SK-N-SH (cell line): ENCODE results near the gene FCHSD2. TPM values are rescaled to one million over a fixed set of nuclear protein-coding genes. Genes with fewer than 3 reads are reported as not detected.
A peak's percentile ranks its signal among the peaks of the same experiment; 100 is the strongest.

ENCODE experiments used
- CTCF ChIA-PET: fragments of 300-600, 350-600 bp; formaldehyde crosslinking; extraction: SDS; loops from one replicate; lab custom pipeline; 2021; lab: Yijun Ruan, JAX
- POLR2A ChIA-PET: fragments of 350-600 bp; sonication (Branson Sonifier 250); formaldehyde crosslinking; extraction: SDS; loops from one replicate; lab custom pipeline; 2020; ENCODE audit warnings: antibody characterized with exemption, inconsistent platforms; lab: Yijun Ruan, JAX
- DNase-seq: peaks from one replicate; pipeline ENCODE4 v3.0.0; 2012
- H2AFZ ChIP-seq: fragments of 200-600 bp; sonication (generic); 2 replicates; pipeline ENCODE4 v1.8.1; 2016; ENCODE audit warnings: antibody characterized with exemption, mild to moderate bottlenecking, low read depth
- H3F3A ChIP-seq: fragments of 200-600 bp; sonication (generic); replicated peaks from 2 replicates; pipeline ENCODE3; 2016; ENCODE audit warnings: antibody characterized with exemption, mild to moderate bottlenecking; ENCODE audit not compliant: insufficient read depth
- H3K27ac ChIP-seq, 2 experiments: fragments of 200-500 bp in 1 of 2; fragments of 200-600 bp in 1 of 2; sonication (Bioruptor generic) in 1 of 2; sonication (generic), shearing (Covaris generic) in 1 of 2; 2 replicates each; pipeline versions ENCODE4 v1.5.1 to v1.6.1; 2014 to 2016; ENCODE audit warnings: low read depth in 2 of 2, inconsistent platforms in 1 of 2, low read length in 1 of 2, mild to moderate bottlenecking in 1 of 2, mixed read lengths in 1 of 2
- H3K27me3 ChIP-seq: fragments of 200-600 bp; sonication (generic), shearing (Covaris generic); 2 replicates; pipeline ENCODE4 v1.6.1; 2016; ENCODE audit warnings: mixed run types; ENCODE audit not compliant: insufficient read depth
- H3K36me3 ChIP-seq, 2 experiments: fragments of 200-500 bp in 1 of 2; fragments of 200-600 bp in 1 of 2; sonication (Bioruptor generic) in 1 of 2; sonication (generic) in 1 of 2; replicated peaks in 1 of 2; 2 replicates each; pipeline versions ENCODE3 to v1.5.1; 2014 to 2016; ENCODE audit warnings: low read length in 1 of 2, mild to moderate bottlenecking in 1 of 2; ENCODE audit not compliant: insufficient read depth in 2 of 2, control insufficient read depth in 1 of 2
- H3K4me1 ChIP-seq, 2 experiments: fragments of 200-500 bp in 1 of 2; fragments of 200-600 bp in 1 of 2; sonication (Bioruptor generic) in 1 of 2; sonication (generic), shearing (Covaris generic) in 1 of 2; 2 replicates each; pipeline versions ENCODE4 v1.5.1 to v1.6.1; 2014 to 2016; ENCODE audit warnings: low read depth in 1 of 2, low read length in 1 of 2, mixed run types in 1 of 2; ENCODE audit not compliant: insufficient read depth in 2 of 2, control insufficient read depth in 1 of 2
- H3K4me2 ChIP-seq: fragments of 200-600 bp; sonication (generic), shearing (Covaris generic); 2 replicates; pipeline ENCODE4 v1.6.1; 2017; ENCODE audit warnings: mixed run types
- H3K4me3 ChIP-seq, 2 experiments: fragments of 200-500 bp in 1 of 2; fragments of 200-600 bp in 1 of 2; sonication (Bioruptor generic) in 1 of 2; sonication (generic), shearing (Covaris generic) in 1 of 2; 2 replicates each; pipeline versions ENCODE4 v1.5.1 to v1.8.1; 2014 to 2016; ENCODE audit warnings: low read depth in 2 of 2, inconsistent platforms in 1 of 2, low read length in 1 of 2, mild to moderate bottlenecking in 1 of 2, mixed read lengths in 1 of 2, moderate library complexity in 1 of 2
- H3K79me2 ChIP-seq: fragments of 200-600 bp; sonication (generic); 2 replicates; pipeline ENCODE4 v1.8.1; 2017; ENCODE audit warnings: mild to moderate bottlenecking; ENCODE audit not compliant: insufficient read depth
- H3K9ac ChIP-seq: fragments of 200-600 bp; sonication (generic); 2 replicates; pipeline ENCODE4 v1.6.1; 2017; ENCODE audit warnings: mixed run types
- H3K9me2 ChIP-seq: fragments of 200-600 bp; sonication (generic); 2 replicates; pipeline ENCODE4 v1.6.1; 2017; ENCODE audit warnings: mixed run types
- H3K9me3 ChIP-seq: fragments of 200-600 bp; sonication (generic); 2 replicates; pipeline ENCODE4 v1.6.1; 2017; ENCODE audit warnings: mixed run types, mild to moderate bottlenecking, moderate library complexity
- H4K20me1 ChIP-seq: fragments of 200-600 bp; sonication (generic); 2 replicates; pipeline ENCODE4 v1.6.1; 2017; ENCODE audit warnings: mild to moderate bottlenecking, mixed run types; ENCODE audit not compliant: insufficient read depth
- EP300 ChIP-seq, 2 experiments: IDR thresholded peaks; 2 replicates each; pipeline versions ENCODE4 v1.4.0 to v1.6.1; 2012; ENCODE audit warnings: borderline replicate concordance in 1 of 2, low read depth in 1 of 2, low read length in 1 of 2
- FOSL2 ChIP-seq: IDR thresholded peaks from 2 replicates; pipeline ENCODE4 v1.4.0; 2012; ENCODE audit warnings: low read depth, mild to moderate bottlenecking, moderate library complexity, borderline replicate concordance
- FOXJ3 ChIP-seq: sonication (generic); formaldehyde crosslinking; IDR thresholded peaks from 2 replicates; pipeline ENCODE4 v1.5.1; 2020; ENCODE audit warnings: mild to moderate bottlenecking, missing genetic modification reagents
- GABPA ChIP-seq: IDR thresholded peaks from 2 replicates; pipeline ENCODE4 v1.4.0; 2012; ENCODE audit warnings: low read depth, mild to moderate bottlenecking
- GATA2 ChIP-seq: sonication (generic); formaldehyde crosslinking; IDR thresholded peaks from 2 replicates; pipeline ENCODE4 v1.5.0; 2020; ENCODE audit warnings: mild to moderate bottlenecking, missing genetic modification reagents
- JUND ChIP-seq: IDR thresholded peaks from 2 replicates; pipeline ENCODE4 v1.4.0; 2012
- NFIC ChIP-seq: IDR thresholded peaks from 2 replicates; pipeline ENCODE4 v1.4.0; 2012; ENCODE audit warnings: borderline replicate concordance
- NRF1 ChIP-seq: IDR thresholded peaks from 2 replicates; pipeline ENCODE4 v1.6.1; 2012; ENCODE audit warnings: low read depth, mild to moderate bottlenecking, low read length
- POLR2AphosphoS5 ChIP-seq: IDR thresholded peaks from 2 replicates; pipeline ENCODE4 v1.6.1; 2012; ENCODE audit warnings: low read depth, low read length
- RCOR1 ChIP-seq: fragments of 150-350 bp; IDR thresholded peaks from 2 replicates; pipeline ENCODE4 v1.6.1; 2017; ENCODE audit warnings: antibody characterized with exemption, low read length
- SIN3A ChIP-seq: IDR thresholded peaks from 2 replicates; pipeline ENCODE4 v1.6.1; 2012; ENCODE audit warnings: low read depth, mild to moderate bottlenecking, low read length, moderate library complexity, borderline replicate concordance
- TAF1 ChIP-seq: IDR thresholded peaks from 2 replicates; pipeline ENCODE4 v1.6.1; 2012; ENCODE audit warnings: low read depth, mild to moderate bottlenecking, low read length, moderate library complexity, borderline replicate concordance
- TCF12 ChIP-seq: IDR thresholded peaks from 2 replicates; pipeline ENCODE4 v1.4.0; 2012
- YY1 ChIP-seq: IDR thresholded peaks from 2 replicates; pipeline ENCODE4 v1.4.0; 2012; ENCODE audit warnings: low read depth, mild to moderate bottlenecking
- ZBTB33 ChIP-seq: IDR thresholded peaks from 2 replicates; pipeline ENCODE4 v1.4.0; 2012; ENCODE audit warnings: low read depth, borderline replicate concordance
- WGBS: methylation state at CpG from one replicate; pipeline ENCODE4 v1.1.6; 2017; ENCODE audit warnings: low lambda C conversion rate; 5-methylcytosine and 5-hydroxymethylcytosine counted together
- polyA plus RNA-seq, 3 experiments: library from polyadenylated mRNA; depleted of rRNA; stranded (reverse); fragments of >200 nt; gene quantifications; 2 replicates each; pipeline ENCODE4 v1.2.3, GENCODE V29; 2012
- TF ChIP-seq, protein P1 (sequence below): fragments of 150-350 bp; IDR thresholded peaks from 2 replicates; pipeline ENCODE4 v1.6.1; 2016; ENCODE audit warnings: mild to moderate bottlenecking, low read depth, low read length
- TF ChIP-seq, protein P2 (sequence below): IDR thresholded peaks from 2 replicates; pipeline ENCODE4 v1.4.0; 2012; ENCODE audit warnings: low read depth, borderline replicate concordance

FCHSD2 gene
- polyA plus RNA-seq, 1 of the 3 experiments (the other 2 are of a cell fraction) = 10.4 TPM

GRCh38 chr11:72841397-72841796, 300.7 kb downstream of the FCHSD2 start:
- Histone ChIP-seq H3K79me2 (no peaks in the 10 kb centered on the region), H3K9me2 (no peaks in the 10 kb centered on the region), H3K4me1 (no peaks in the 10 kb centered on the region; a peak in 1 of 4 replicates), H3K36me3 (peaks cover 23 to 32% of the 10 kb centered on the region in 2 experiments), H3K27me3 (no peaks in the 10 kb centered on the region), H3K9me3 (no peaks in the 10 kb centered on the region), H3K9ac (no peak overlapping the region), H3K27ac (no peak overlapping the region), H3F3A (peaks cover 4% of the 10 kb centered on the region), H3K4me2 (no peak overlapping the region), H3K4me3 (no peak overlapping the region), H4K20me1 (no peaks in the 10 kb centered on the region), H2AFZ (no peak overlapping the region)
- DNase-seq = no peak
- WGBS = 98% methylated on average over 7 of the region's 7 CpGs
- ChIA-PET POLR2A (no interaction called here), CTCF (interaction anchor here (1.1 to 2.6 kb wide), 7 partner anchors 8 to 448 kb away, joined by 3 to 16 read pairs (median 4); partner anchors contain the start of gene FCHSD2)
- TF ChIP-seq FOXJ3 (CRISPR knock-in tag) = no peak
- no peak for TF ChIP-seq POLR2AphosphoS5
- no peak for TF ChIP-seq NRF1
- TF ChIP-seq, protein P1, sequence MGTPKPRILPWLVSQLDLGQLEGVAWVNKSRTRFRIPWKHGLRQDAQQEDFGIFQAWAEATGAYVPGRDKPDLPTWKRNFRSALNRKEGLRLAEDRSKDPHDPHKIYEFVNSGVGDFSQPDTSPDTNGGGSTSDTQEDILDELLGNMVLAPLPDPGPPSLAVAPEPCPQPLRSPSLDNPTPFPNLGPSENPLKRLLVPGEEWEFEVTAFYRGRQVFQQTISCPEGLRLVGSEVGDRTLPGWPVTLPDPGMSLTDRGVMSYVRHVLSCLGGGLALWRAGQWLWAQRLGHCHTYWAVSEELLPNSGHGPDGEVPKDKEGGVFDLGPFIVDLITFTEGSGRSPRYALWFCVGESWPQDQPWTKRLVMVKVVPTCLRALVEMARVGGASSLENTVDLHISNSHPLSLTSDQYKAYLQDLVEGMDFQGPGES = no peak
- no peak for TF ChIP-seq NFIC
- no peak for TF ChIP-seq ZBTB33
- TF ChIP-seq TCF12 = no peak
- TF ChIP-seq SIN3A = no peak
- TF ChIP-seq EP300 (IDR thresholded peaks at IDR 0.05; ENCODE audit: borderline replicate concordance in 1 of 2, low read depth in 1 of 2, low read length in 1 of 2) = no peak
- no peak for TF ChIP-seq RCOR1
- TF ChIP-seq GABPA = no peak
- TF ChIP-seq YY1 = no peak
- no peak for TF ChIP-seq TAF1

- Histone ChIP-seq H3K4me1 (peaks cover 0 to 4% of the 10 kb centered on the region in 2 experiments; a peak in 1 of 4 replicates), H2AFZ (no peak overlapping the region), H3K9ac (no peak overlapping the region), H3K36me3 (peaks cover 23 to 32% of the 10 kb centered on the region in 2 experiments), H3K9me3 (no peaks in the 10 kb centered on the region), H3K27ac (no peak overlapping the region), H3K79me2 (no peaks in the 10 kb centered on the region), H3K4me2 (no peak overlapping the region), H3K27me3 (no peaks in the 10 kb centered on the region), H3K4me3 (no peak overlapping the region), H3K9me2 (no peaks in the 10 kb centered on the region)
- POLR2A ChIA-PET = no interaction called here
- DNase-seq = no peak
- CTCF ChIA-PET = interaction anchor here (0.8 to 2.6 kb wide), 8 partner anchors 8 to 344 kb away, joined by 3 to 16 read pairs (median 4); partner anchors contain the start of gene FCHSD2
- WGBS = 90% methylated on average over 4 of the region's 4 CpGs
- TF ChIP-seq GABPA (no peak), SIN3A (no peak), FOSL2 (peak; percentile 41; the same call in 1 of the 2 replicates), GATA2 (no peak), JUND (peak; percentile 32; the same call in 1 of the 2 replicates)
- TF ChIP-seq, protein P1 = no peak
- TF ChIP-seq, protein P2, sequence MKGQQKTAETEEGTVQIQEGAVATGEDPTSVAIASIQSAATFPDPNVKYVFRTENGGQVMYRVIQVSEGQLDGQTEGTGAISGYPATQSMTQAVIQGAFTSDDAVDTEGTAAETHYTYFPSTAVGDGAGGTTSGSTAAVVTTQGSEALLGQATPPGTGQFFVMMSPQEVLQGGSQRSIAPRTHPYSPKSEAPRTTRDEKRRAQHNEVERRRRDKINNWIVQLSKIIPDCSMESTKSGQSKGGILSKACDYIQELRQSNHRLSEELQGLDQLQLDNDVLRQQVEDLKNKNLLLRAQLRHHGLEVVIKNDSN = no peak
- TF ChIP-seq, all 33 proteins: peak for 2
- no peaks in the 10 kb centered on the region for H4K20me1 ChIP-seq
- peaks cover 4% of the 10 kb centered on the region for H3F3A ChIP-seq
Observed at GRCh38 chr11:72840780-72841179, 301.3 kb downstream of the FCHSD2 start.
